ENCODE measurements around the gene CCDC134.

Gene CCDC134

GRCh38 chr22:41793871-41794270, 6.6 kb upstream of the CCDC134 start:
- no peak for DNase-seq

GRCh38 chr22:41798736-41799135, 1.7 kb upstream of the CCDC134 start:
- no peak for DNase-seq

- no peak for DNase-seq
These were observed 762 bp upstream of the CCDC134 start for GRCh38 chr22:41799486-41800347.

- no peak for DNase-seq
These were observed 804 bp downstream of the CCDC134 start for GRCh38 chr22:41801147-41801819.

GRCh38 chr22:41801886-41802285, 1.4 kb downstream of the CCDC134 start:
- DNase-seq: no peak

GRCh38 chr22:41805639-41806038, 5.2 kb downstream of the CCDC134 start:
- DNase-seq: no peak

- DNase-seq: no peak
These were observed 7.9 kb downstream of the CCDC134 start for GRCh38 chr22:41808400-41808799.

GRCh38 chr22:41810022-41810421, 9.5 kb downstream of the CCDC134 start:
- no peak for DNase-seq

GRCh38 chr22:41812805-41813545, 12.5 kb downstream of the CCDC134 start:
- DNase-seq: no peak

GRCh38 chr22:41813726-41814410, 13.4 kb downstream of the CCDC134 start:
- DNase-seq: no peak

GRCh38 chr22:41815716-41816115, 15.2 kb downstream of the CCDC134 start:
- DNase-seq: no peak

- DNase-seq: no peak
These were observed 15.8 kb downstream of the CCDC134 start for GRCh38 chr22:41816241-41816640.

- DNase-seq: no peak
These were observed 16.4 kb downstream of the CCDC134 start for GRCh38 chr22:41816871-41817270.

- DNase-seq: no peak
These were observed 17.5 kb downstream of the CCDC134 start for GRCh38 chr22:41818011-41818410.

GRCh38 chr22:41818596-41818995, 18.1 kb downstream of the CCDC134 start:
- DNase-seq: no peak

- DNase-seq: no peak
These were observed 18.8 kb downstream of the CCDC134 start for GRCh38 chr22:41819257-41819656.

- no peak for DNase-seq
These were observed 20.0 kb downstream of the CCDC134 start for GRCh38 chr22:41820447-41820846.

- DNase-seq: no peak
These were observed 21.2 kb downstream of the CCDC134 start for GRCh38 chr22:41821471-41822316.

GRCh38 chr22:41822317-41823057, 22.0 kb downstream of the CCDC134 start:
- peak; percentile 14 for DNase-seq

- peak; percentile 11 for DNase-seq
These were observed 23.3 kb downstream of the CCDC134 start for GRCh38 chr22:41823797-41824196.

- no peak for DNase-seq
These were observed 24.9 kb downstream of the CCDC134 start for GRCh38 chr22:41825376-41825775.

Measured in NCI-H2227 treated with DMSO at 0.1 percent for 48 hours (cell line).